ENCODE data around the gene PXMP4.

PXMP4 gene

GRCh38 chr20:33732166-33732970, 12.3 kb upstream of the PXMP4 start:
- no peak for DNase-seq (ENCODE audit: low read depth)
- TF ChIP-seq CTCF (conservative IDR thresholded peaks at IDR 0.05; ENCODE audit: low read depth, low read length) = no peak
- H3K4me3 ChIP-seq (ENCODE audit: low read length) = peak overlapping the region; percentile 57

GRCh38 chr20:33731693-33732165, 11.6 kb upstream of the PXMP4 start, which contains the start of gene ZNF341:
Gene ZNF341 (plus strand): TSS chr20:33731996. CDS start chr20:33732022, 26 bp downstream.
- TF ChIP-seq CTCF (conservative IDR thresholded peaks at IDR 0.05; ENCODE audit: low read depth, low read length) = peak; percentile 74
- no peak for DNase-seq (ENCODE audit: low read depth)
- H3K4me3 ChIP-seq (ENCODE audit: low read length) = peak within 1 kb of the TSS; percentile 57

- peak overlapping the region; percentile 54 for H3K4me3 ChIP-seq (ENCODE audit: low read length)
- no peak for DNase-seq (ENCODE audit: low read depth)
Observed at GRCh38 chr20:33730946-33731692, 11.0 kb upstream of the PXMP4 start.

DNA sequence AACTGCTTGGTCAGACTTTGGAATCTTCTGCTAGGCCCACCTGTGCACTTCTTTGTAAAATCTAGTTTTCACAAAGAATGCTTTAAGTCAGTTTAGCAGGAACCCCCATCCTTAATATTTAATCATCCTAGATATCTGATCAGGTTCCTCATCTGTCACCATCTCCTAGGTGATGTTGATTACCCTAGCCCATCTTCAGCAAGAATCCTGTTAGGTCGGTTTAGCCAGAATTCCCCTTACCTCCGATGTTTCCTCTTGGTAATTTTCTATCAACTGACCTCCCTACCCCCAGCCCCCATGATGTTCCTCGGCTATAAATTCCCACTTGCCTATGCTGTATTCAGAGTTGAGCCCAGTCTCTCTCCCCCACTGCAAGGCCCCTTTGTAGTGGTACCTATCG, 9.0 kb upstream of the PXMP4 start:
- TF ChIP-seq CTCF (conservative IDR thresholded peaks at IDR 0.05; ENCODE audit: low read depth, low read length) = no peak
- no peak overlapping the region for H3K4me3 ChIP-seq (ENCODE audit: low read length)
- DNase-seq (ENCODE audit: low read depth) = no peak

More at GRCh38 chr20:33730946-33731692, 11.0 kb upstream of the PXMP4 start:
- no peak for TF ChIP-seq CTCF (conservative IDR thresholded peaks at IDR 0.05; ENCODE audit: low read depth, low read length)

DNA sequence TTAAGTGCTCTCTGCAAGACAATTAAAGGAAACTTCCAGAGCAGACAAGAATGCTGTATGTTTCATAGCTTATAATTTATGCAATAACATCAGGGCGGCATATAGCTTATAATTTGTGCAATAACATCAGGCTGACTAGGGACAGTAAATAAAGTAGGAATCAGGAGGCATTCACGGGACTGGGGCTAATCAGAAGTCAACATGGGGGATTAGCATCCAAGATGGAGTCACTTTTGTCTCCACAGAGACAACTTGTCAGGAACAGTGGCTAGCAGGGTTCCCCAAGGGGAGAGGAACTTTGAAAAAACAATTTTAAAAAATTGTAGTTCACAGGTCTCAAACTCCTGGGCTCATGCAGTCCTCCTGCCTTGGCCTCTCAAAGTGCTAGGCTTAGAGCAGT, 8.4 kb upstream of the PXMP4 start:
- TF ChIP-seq CTCF (conservative IDR thresholded peaks at IDR 0.05; ENCODE audit: low read depth, low read length) = no peak
- no peak for DNase-seq (ENCODE audit: low read depth)
- H3K4me3 ChIP-seq (ENCODE audit: low read length) = no peak overlapping the region

DNA sequence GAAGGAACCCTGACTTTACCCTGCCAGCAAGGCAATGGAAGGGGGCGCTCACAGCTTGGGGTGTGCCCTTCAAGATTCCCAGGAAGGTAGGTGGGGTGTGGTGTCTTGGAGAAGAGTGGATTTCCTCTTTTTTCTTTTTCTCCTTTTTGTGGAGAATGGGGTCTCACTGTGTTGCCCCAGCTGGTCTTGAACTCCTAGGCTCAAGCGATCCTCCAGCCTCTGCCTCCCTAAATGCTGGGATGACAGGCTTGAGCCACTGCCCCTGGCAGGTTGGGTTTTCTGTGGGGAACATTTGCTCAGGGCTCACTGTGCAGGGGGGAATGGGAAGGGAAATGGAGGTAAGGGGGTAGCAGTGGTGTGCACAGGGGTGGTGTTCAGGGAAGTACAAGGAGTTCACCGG, 7.7 kb upstream of the PXMP4 start:
- TF ChIP-seq CTCF (conservative IDR thresholded peaks at IDR 0.05; ENCODE audit: low read depth, low read length) = no peak
- no peak for DNase-seq (ENCODE audit: low read depth)
- no peak overlapping the region for H3K4me3 ChIP-seq (ENCODE audit: low read length)

All from retinal pigment epithelial cell (primary cell).